Right lobe of liver (tissue), 4 donors: ENCODE measurements around the gene PTPRN2.

Experiments used
- POLR2A ChIP-seq: fragments of 450-650 bp; IDR thresholded peaks from one replicate; pipeline ENCODE4 v1.6.1; 2017; ENCODE audit warnings: antibody characterized with exemption, mild to moderate bottlenecking
- TF ChIP-seq, protein P1 (sequence below), 4 donors: fragments of 200-600 bp in 3 of 4; fragments of 450-650 bp in 1 of 4; IDR thresholded peaks; one replicate each; pipeline versions ENCODE4 v1.5.1 to v1.8.0; 2016 to 2022; ENCODE audit warnings: antibody characterized with exemption in 4 of 4, mild to moderate bottlenecking in 2 of 4
- donor health status: DM: no; HTN: no; CAD: no.
- donor health status: DM: no; HTN: no; CAD: no.
- donor health status: DM: no; HTN: yes; CAD: no.

DNA sequence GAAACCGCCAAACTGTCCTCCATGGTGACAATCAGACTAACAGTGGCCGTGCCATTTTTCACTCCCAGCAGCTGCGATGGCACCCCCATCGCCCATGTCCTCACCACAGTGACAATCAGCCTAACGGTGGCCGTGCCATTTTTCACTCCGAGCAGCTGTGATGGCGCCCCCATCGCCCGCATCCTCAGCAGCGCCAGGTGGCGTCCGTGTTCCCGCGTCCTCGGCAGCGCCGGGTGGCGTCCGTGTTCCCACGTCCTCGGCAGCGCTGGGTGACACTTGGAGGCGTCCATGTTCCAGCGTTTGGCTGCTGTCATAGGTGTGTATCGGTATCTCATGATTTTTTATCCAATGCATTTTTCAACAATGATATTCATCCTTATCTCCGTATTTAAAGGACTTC lies 267.3 kb downstream of the PTPRN2 start:
- TF ChIP-seq POLR2A, result no peak
- TF ChIP-seq, protein P1, sequence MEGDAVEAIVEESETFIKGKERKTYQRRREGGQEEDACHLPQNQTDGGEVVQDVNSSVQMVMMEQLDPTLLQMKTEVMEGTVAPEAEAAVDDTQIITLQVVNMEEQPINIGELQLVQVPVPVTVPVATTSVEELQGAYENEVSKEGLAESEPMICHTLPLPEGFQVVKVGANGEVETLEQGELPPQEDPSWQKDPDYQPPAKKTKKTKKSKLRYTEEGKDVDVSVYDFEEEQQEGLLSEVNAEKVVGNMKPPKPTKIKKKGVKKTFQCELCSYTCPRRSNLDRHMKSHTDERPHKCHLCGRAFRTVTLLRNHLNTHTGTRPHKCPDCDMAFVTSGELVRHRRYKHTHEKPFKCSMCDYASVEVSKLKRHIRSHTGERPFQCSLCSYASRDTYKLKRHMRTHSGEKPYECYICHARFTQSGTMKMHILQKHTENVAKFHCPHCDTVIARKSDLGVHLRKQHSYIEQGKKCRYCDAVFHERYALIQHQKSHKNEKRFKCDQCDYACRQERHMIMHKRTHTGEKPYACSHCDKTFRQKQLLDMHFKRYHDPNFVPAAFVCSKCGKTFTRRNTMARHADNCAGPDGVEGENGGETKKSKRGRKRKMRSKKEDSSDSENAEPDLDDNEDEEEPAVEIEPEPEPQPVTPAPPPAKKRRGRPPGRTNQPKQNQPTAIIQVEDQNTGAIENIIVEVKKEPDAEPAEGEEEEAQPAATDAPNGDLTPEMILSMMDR (IDR thresholded peaks at IDR 0.05), result no peak
